MCF 10A (cell line): ENCODE results near the gene FAM210A. TPM values are rescaled to one million over a fixed set of nuclear protein-coding genes. Genes with fewer than 3 reads are reported as not detected.
"Not testable (repeated sequence)": the region's sequence is repeated elsewhere in the genome, so short reads cannot be mapped to it uniquely, and the experiment has no call there.

ENCODE experiments used
- BruUV-seq: library from RNA; stranded (reverse); fragments of 400-500 nt; replicated peaks from 2 replicates; lab custom pipeline; 2021; lab: Mats Ljungman, UMichigan
- CTCF ChIA-PET: fragments of 300-600 bp; sonication (Branson Sonifier 250); formaldehyde crosslinking; extraction: SDS; loops from one replicate; lab custom pipeline; 2021; ENCODE audit warnings: antibody characterized with exemption, inconsistent platforms; lab: Yijun Ruan, JAX
- POLR2A ChIA-PET: fragments of 300-600, 350-650 bp; sonication (Branson Sonifier 250); formaldehyde crosslinking; extraction: SDS; loops from one replicate; lab custom pipeline; 2020; ENCODE audit warnings: antibody characterized with exemption, inconsistent platforms; lab: Yijun Ruan, JAX
- DNase-seq: peaks from one replicate; pipeline ENCODE4 v3.0.0-alpha.2; 2018; ENCODE audit not compliant: unreplicated experiment
- H3K27ac Mint-ChIP-seq: one replicate; pipeline ENCODE4 v1.8.0; 2022; ENCODE audit warnings: mild to moderate bottlenecking, low read depth, mixed read lengths; ENCODE audit not compliant: unreplicated experiment
- H3K27me3 Mint-ChIP-seq: one replicate; pipeline ENCODE4 v1.8.0; 2022; ENCODE audit warnings: mixed read lengths; ENCODE audit not compliant: insufficient read depth, unreplicated experiment
- H3K36me3 Mint-ChIP-seq: one replicate; pipeline ENCODE4 v1.8.0; 2022; ENCODE audit warnings: mild to moderate bottlenecking, moderate library complexity, mixed read lengths; ENCODE audit not compliant: insufficient read depth, unreplicated experiment
- H3K4me1 Mint-ChIP-seq: one replicate; pipeline ENCODE4 v1.8.0; 2022; ENCODE audit warnings: mixed read lengths; ENCODE audit not compliant: insufficient read depth, unreplicated experiment
- H3K4me3 Mint-ChIP-seq: one replicate; pipeline ENCODE4 v1.8.0; 2022; ENCODE audit warnings: mild to moderate bottlenecking, moderate library complexity, mixed read lengths; ENCODE audit not compliant: unreplicated experiment
- H3K9me3 Mint-ChIP-seq: one replicate; pipeline ENCODE4 v1.8.0; 2022; ENCODE audit warnings: mixed read lengths; ENCODE audit not compliant: unreplicated experiment
- CTCF ChIP-seq: fragments of 200-600 bp; IDR thresholded peaks from one replicate; pipeline ENCODE4 v1.8.0; 2022; ENCODE audit warnings: antibody characterized with exemption, mild to moderate bottlenecking; ENCODE audit not compliant: unreplicated experiment
- intact Hi-C: fragments of 100-400 bp; cut with micrococcal nuclease; formaldehyde crosslinking; loops from 2 replicates; pipeline ENCODE4 v1.14.1; 2022
- total RNA-seq: library from RNA; stranded (reverse); gene quantifications from 2 replicates; pipeline ENCODE4 v1.2.3, GENCODE V29; 2022

The FAM210A gene
- total RNA-seq, 1 experiment from 2014 or later, result 31.2 TPM

GRCh38 chr18:13710414-13710831 lies 15.9 kb downstream of the FAM210A start:
- no peaks in the 10 kb centered on the region for H3K9me3 Mint-ChIP-seq
- no peaks in the 10 kb centered on the region for H3K27me3 Mint-ChIP-seq
- peaks cover 38% of the 10 kb centered on the region for H3K4me1 Mint-ChIP-seq
- H3K36me3 Mint-ChIP-seq, result no peaks in the 10 kb centered on the region
- ChIA-PET CTCF (interaction anchor here (0.6 kb wide), 2 partner anchors 179 to 349 kb away, joined by 3 read pairs; no protein-coding TSS in a partner anchor), POLR2A (interaction anchor here (0.7 to 9.5 kb wide), 2 partner anchors 15 to 62 kb away, joined by 3 to 108 read pairs; partner anchors contain the start of genes FAM210A and RNMT)
- intact Hi-C loops, result loop anchor here (1.0 kb wide), 1 partner anchor 16 kb away; the partner anchor contains the start of genes FAM210A and RNMT
- H3K27ac Mint-ChIP-seq, result peak overlapping the region; percentile 91
- BruUV-seq, result no TSS peak
- no peak for TF ChIP-seq CTCF
- DNase-seq, result peak; percentile 64
- peak overlapping the region; percentile 8 for H3K4me3 Mint-ChIP-seq

- H3K27ac Mint-ChIP-seq, result no peak overlapping the region
- BruUV-seq, result no TSS peak
- ChIA-PET POLR2A (interaction anchor here (3.2 kb wide), 1 partner anchor 23 kb away, joined by 12 read pairs; the partner anchor contains the start of genes FAM210A and RNMT), CTCF (interaction anchor here (0.6 kb wide), 1 partner anchor 171 kb away, joined by 4 read pairs; no protein-coding TSS in a partner anchor)
- intact Hi-C loops, result no loop called here
- H3K4me1 Mint-ChIP-seq, result no peaks in the 10 kb centered on the region
- DNase-seq, result peak; percentile 36
- H3K27me3 Mint-ChIP-seq, result no peaks in the 10 kb centered on the region
- H3K36me3 Mint-ChIP-seq, result no peaks in the 10 kb centered on the region
- peaks cover 9% of the 10 kb centered on the region for H3K9me3 Mint-ChIP-seq
- no peak for TF ChIP-seq CTCF
- H3K4me3 Mint-ChIP-seq, result no peak overlapping the region
Observed at GRCh38 chr18:13703899-13704298, 22.5 kb downstream of the FAM210A start.

- DNase-seq, result no peak
- Mint-ChIP-seq H3K36me3 (no peaks in the 10 kb centered on the region), H3K27ac (no peak overlapping the region), H3K27me3 (no peaks in the 10 kb centered on the region), H3K4me1 (no peaks in the 10 kb centered on the region), H3K4me3 (no peak overlapping the region), H3K9me3 (peaks cover 9% of the 10 kb centered on the region)
- ChIA-PET CTCF (no interaction called here), POLR2A (interaction anchor here (1.2 kb wide), 1 partner anchor 8 kb away, joined by 3 read pairs; no protein-coding TSS in a partner anchor)
- intact Hi-C loops, result no loop called here
- TF ChIP-seq CTCF, result no peak
- no TSS peak for BruUV-seq
Observed at GRCh38 chr18:13700153-13700552, 26.2 kb downstream of the FAM210A start.

- peaks cover 19% of the 10 kb centered on the region for H3K9me3 Mint-ChIP-seq
- H3K27me3 Mint-ChIP-seq, result no peaks in the 10 kb centered on the region
- intact Hi-C loops, result no loop called here
- no peak overlapping the region for H3K4me3 Mint-ChIP-seq
- no peaks in the 10 kb centered on the region for H3K36me3 Mint-ChIP-seq
- H3K27ac Mint-ChIP-seq, result no peak overlapping the region
- DNase-seq, result no peak
- ChIA-PET CTCF (no interaction called here), POLR2A (interaction anchor here (1.2 kb wide), 1 partner anchor 15 kb away, joined by 3 read pairs; no protein-coding TSS in a partner anchor)
- no peaks in the 10 kb centered on the region for H3K4me1 Mint-ChIP-seq
- BruUV-seq, result no TSS peak
- TF ChIP-seq CTCF, result no peak
Observed at GRCh38 chr18:13696961-13697360, 29.4 kb downstream of the FAM210A start.

DNA sequence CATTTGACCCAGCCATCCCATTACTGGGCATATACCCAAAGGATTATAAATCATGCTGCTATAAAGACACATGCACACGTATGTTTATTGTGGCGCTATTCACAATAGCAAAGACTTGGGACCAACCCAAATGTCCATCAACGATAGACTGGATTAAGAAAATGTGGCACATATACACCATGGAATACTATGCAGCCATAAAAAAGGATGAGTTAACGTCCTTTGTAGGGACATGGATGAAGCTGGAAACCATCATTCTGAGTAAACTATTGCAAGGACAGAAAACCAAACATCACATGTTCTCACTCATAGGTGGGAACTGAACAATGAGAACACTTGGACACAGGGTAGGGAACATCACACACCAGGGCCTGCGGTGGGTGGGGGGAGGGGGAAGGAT lies 31.0 kb downstream of the FAM210A start:
- CTCF ChIA-PET, H3K4me1 Mint-ChIP-seq, H3K4me3 Mint-ChIP-seq, POLR2A ChIA-PET, intact Hi-C loops, H3K36me3 Mint-ChIP-seq, DNase-seq, H3K27ac Mint-ChIP-seq, H3K27me3 Mint-ChIP-seq, BruUV-seq: not testable (repeated sequence)
- peaks cover 28% of the 10 kb centered on the region for H3K9me3 Mint-ChIP-seq

- intact Hi-C loops, DNase-seq, H3K4me3 Mint-ChIP-seq, BruUV-seq, CTCF ChIA-PET, H3K27me3 Mint-ChIP-seq, H3K36me3 Mint-ChIP-seq, H3K4me1 Mint-ChIP-seq, H3K27ac Mint-ChIP-seq, POLR2A ChIA-PET: not testable (repeated sequence)
- peaks cover 19% of the 10 kb centered on the region for H3K9me3 Mint-ChIP-seq
Observed at GRCh38 chr18:13690060-13690459, 36.3 kb downstream of the FAM210A start.
